ENCODE measurements around the gene RAB6D. TPM values are rescaled to one million over a fixed set of nuclear protein-coding genes. Genes with fewer than 3 reads are reported as not detected.
A peak's percentile ranks its signal among the peaks of the same experiment; 100 is the strongest.
"Not testable (repeated sequence)": the region's sequence is repeated elsewhere in the genome, so short reads cannot be mapped to it uniquely, and the experiment has no call there.

Gene RAB6D
- total RNA-seq, 1 donor, result under 0.01 TPM

DNA sequence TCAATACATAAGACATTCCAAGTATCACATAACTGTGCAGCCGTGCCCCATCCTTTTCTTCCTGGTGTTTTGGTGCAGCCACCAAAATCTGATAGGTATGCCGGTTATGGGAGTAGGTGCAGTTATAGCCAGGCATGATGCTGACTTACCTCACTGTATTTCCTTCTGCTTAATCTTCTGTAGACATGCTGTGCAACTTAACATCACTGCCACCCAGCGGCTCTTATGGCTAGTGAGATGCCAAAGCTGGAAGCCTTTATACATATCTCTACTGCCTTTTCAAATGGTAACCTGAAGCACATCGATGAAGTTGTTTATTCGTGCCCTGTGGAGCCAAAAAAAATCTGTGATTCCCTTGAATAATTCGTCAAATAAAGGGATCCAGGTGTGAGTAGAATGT, 28.6 kb downstream of the RAB6D start:
- TF ChIP-seq, protein P1, sequence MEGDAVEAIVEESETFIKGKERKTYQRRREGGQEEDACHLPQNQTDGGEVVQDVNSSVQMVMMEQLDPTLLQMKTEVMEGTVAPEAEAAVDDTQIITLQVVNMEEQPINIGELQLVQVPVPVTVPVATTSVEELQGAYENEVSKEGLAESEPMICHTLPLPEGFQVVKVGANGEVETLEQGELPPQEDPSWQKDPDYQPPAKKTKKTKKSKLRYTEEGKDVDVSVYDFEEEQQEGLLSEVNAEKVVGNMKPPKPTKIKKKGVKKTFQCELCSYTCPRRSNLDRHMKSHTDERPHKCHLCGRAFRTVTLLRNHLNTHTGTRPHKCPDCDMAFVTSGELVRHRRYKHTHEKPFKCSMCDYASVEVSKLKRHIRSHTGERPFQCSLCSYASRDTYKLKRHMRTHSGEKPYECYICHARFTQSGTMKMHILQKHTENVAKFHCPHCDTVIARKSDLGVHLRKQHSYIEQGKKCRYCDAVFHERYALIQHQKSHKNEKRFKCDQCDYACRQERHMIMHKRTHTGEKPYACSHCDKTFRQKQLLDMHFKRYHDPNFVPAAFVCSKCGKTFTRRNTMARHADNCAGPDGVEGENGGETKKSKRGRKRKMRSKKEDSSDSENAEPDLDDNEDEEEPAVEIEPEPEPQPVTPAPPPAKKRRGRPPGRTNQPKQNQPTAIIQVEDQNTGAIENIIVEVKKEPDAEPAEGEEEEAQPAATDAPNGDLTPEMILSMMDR (IDR thresholded peaks at IDR 0.05; ENCODE audit: insufficient read depth, low read depth, low read length), result peak; percentile 26
- DNase-seq (ENCODE audit: low read depth), result peak; percentile 19
- not testable (repeated sequence) for H3K4me3 ChIP-seq (ENCODE audit: low read depth, low read length)

- not testable (repeated sequence) for H3K4me3 ChIP-seq (ENCODE audit: low read depth, low read length)
Measured at GRCh38 chr2:131332709-131333108, 31.3 kb downstream of the RAB6D start.

DNA sequence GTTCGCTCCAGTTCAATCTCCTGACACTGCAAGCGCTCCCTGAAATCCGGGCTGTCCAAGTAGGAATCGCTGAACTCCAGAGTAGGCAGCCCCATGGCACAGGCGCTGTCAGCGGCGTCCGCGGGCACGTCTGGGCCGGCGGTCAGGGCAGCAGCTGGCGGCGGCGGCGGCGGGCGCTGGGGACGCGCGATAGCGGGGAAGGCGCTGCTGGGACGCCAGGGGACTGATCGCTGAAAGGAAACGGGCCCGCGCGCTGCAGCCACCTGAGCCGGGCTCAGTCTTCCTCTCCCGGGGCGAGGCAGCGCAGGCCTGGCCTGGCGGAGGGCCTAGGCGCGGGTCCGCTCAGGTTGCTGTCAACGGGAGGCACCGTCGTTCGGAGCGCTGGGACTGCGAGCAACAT, 33.0 kb downstream of the RAB6D start:
- not testable (repeated sequence) for H3K4me3 ChIP-seq (ENCODE audit: low read depth, low read length); DNase-seq (ENCODE audit: low read depth)

More at GRCh38 chr2:131332709-131333108, 31.3 kb downstream of the RAB6D start:
- not testable (repeated sequence) for DNase-seq (ENCODE audit: low read depth)

DNA sequence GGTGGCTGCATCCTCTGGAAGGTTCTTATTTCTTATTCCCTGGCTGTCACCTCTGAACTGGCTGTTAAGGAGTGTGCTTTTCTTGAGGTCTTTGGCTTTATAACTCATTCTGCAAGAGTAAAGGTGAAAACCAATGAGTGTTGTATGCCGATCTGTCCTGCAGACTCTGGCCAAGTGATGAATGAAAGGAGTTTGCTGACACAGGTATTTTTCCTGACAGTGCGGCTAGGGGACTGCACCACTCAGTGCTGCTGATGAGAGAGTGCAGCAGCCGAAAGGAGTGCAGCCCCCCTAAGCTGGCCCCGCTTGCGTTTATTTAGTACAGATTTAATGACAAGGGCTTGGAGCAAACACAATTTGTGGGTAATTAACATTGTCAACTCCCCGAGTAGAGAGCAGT, 41.8 kb downstream of the RAB6D start:
- TF ChIP-seq, protein P1 (IDR thresholded peaks at IDR 0.05; ENCODE audit: insufficient read depth, low read depth, low read length), result no peak
- no peak for DNase-seq (ENCODE audit: low read depth)
- H3K4me3 ChIP-seq (ENCODE audit: low read depth, low read length), result no peak overlapping the region

DNA sequence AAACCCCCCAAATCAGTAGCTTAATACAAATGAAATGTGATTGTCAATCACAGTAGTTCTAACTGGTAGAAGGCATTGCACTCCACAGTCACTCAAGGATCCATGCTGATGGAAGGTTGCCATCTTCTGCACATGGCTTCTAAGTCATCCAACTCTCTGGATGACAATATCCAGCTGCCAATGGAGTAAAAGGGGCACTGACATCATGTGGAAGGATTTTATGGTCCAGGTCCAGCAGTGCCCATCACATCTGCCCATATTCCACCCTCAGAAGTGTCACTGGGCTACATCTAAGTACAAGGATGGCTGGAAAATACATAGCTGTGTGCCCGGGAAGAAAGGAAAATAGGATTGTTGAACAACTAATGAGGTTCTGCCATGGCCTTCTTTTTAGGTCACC, 42.6 kb downstream of the RAB6D start:
- not testable (repeated sequence) for DNase-seq (ENCODE audit: low read depth); H3K4me3 ChIP-seq (ENCODE audit: low read depth, low read length)

GRCh38 chr2:131311001-131311400, 53.0 kb downstream of the RAB6D start:
- DNase-seq (ENCODE audit: low read depth); H3K4me3 ChIP-seq (ENCODE audit: low read depth, low read length): not testable (repeated sequence)

Other genes with a start within 250 kb of the RAB6D start
- 0.32 TPM in 1 of 2 replicates, not detected in the other for gene POTEE, start 154.6 kb downstream of the RAB6D start, total RNA-seq
- not detected in 2 replicates for gene TUBA3D, start 112.0 kb upstream of the RAB6D start, total RNA-seq
- 52.7 and 80.9 TPM in 2 replicates for gene MZT2A, start 128.2 kb upstream of the RAB6D start, total RNA-seq
- 4.7 and 9.7 TPM in 2 replicates for gene CCDC74A, start 163.7 kb upstream of the RAB6D start, total RNA-seq

Data from fibroblast of villous mesenchyme (primary cell).